ENCODE data around the gene RANBP3. TPM values are rescaled to one million over a fixed set of nuclear protein-coding genes. Genes with fewer than 3 reads are reported as not detected.

The RANBP3 gene
- total RNA-seq, 2 donors from 2014 or later = 77.4 to 81.4 TPM

- no peaks in the 10 kb centered on the region for H3K27me3 ChIP-seq (ENCODE audit: control insufficient read depth, insufficient read depth, low read length, poor library complexity, severe bottlenecking)
- DNase-seq = no peak
- no peak overlapping the region for H3K9ac ChIP-seq (ENCODE audit: extremely low read depth, low read length, poor library complexity, severe bottlenecking)
- Mint-ChIP-seq H3K9me3 (no peaks in the 10 kb centered on the region), H3K4me1 (no peaks in the 10 kb centered on the region), H3K4me3 (no peak overlapping the region), H3K27me3 (ENCODE audit: insufficient read depth) (no peaks in the 10 kb centered on the region), H3K36me3 (ENCODE audit: low read depth) (peaks cover 75% of the 10 kb centered on the region), H3K27ac (no peak overlapping the region)
- 90 to 94% methylated on average over 3 to 5 of the region's 5 CpGs for WGBS, 2 experiments (ENCODE audit: insufficient coverage in 1 of 2, insufficient read length in 1 of 2)
- H3K4me1 ChIP-seq (ENCODE audit: control insufficient read depth, insufficient read depth, low read length) = no peaks in the 10 kb centered on the region
- H3K9me3 ChIP-seq (ENCODE audit: control insufficient read depth, low read length) = no peaks in the 10 kb centered on the region
- H3K4me3 ChIP-seq (ENCODE audit: low read length) = no peak overlapping the region
- H3K36me3 ChIP-seq (ENCODE audit: control insufficient read depth, insufficient read depth, low read length) = peaks cover 59% of the 10 kb centered on the region
- H3K27ac ChIP-seq (ENCODE audit: low read depth, low read length) = no peak overlapping the region
- TF ChIP-seq CTCF (conservative IDR thresholded peaks at IDR 0.05) = no peak
These were observed 43.9 kb downstream of the RANBP3 start for GRCh38 chr19:5934069-5934401.

GRCh38 chr19:5933391-5934068 is 44.4 kb downstream of the RANBP3 start:
- peaks cover 60% of the 10 kb centered on the region for H3K36me3 ChIP-seq (ENCODE audit: control insufficient read depth, insufficient read depth, low read length)
- Mint-ChIP-seq H3K4me1 (no peaks in the 10 kb centered on the region), H3K27me3 (ENCODE audit: insufficient read depth) (no peaks in the 10 kb centered on the region), H3K4me3 (no peak overlapping the region), H3K27ac (peak overlapping the region; percentile 81), H3K9me3 (no peaks in the 10 kb centered on the region), H3K36me3 (ENCODE audit: low read depth) (peaks cover 79% of the 10 kb centered on the region)
- no peak for TF ChIP-seq CTCF (conservative IDR thresholded peaks at IDR 0.05)
- no peaks in the 10 kb centered on the region for H3K9me3 ChIP-seq (ENCODE audit: control insufficient read depth, low read length)
- H3K4me1 ChIP-seq (ENCODE audit: control insufficient read depth, insufficient read depth, low read length) = no peaks in the 10 kb centered on the region
- WGBS, 2 experiments (ENCODE audit: insufficient coverage in 1 of 2, insufficient read length in 1 of 2) = 94 to 96% methylated on average over 12 to 20 of the region's 20 CpGs
- H3K9ac ChIP-seq (ENCODE audit: extremely low read depth, low read length, poor library complexity, severe bottlenecking) = no peak overlapping the region
- no peak for DNase-seq
- H3K27me3 ChIP-seq (ENCODE audit: control insufficient read depth, insufficient read depth, low read length, poor library complexity, severe bottlenecking) = no peaks in the 10 kb centered on the region
- H3K27ac ChIP-seq (ENCODE audit: low read depth, low read length) = no peak overlapping the region
- H3K4me3 ChIP-seq (ENCODE audit: low read length) = no peak overlapping the region

GRCh38 chr19:5932609-5933262 is 45.2 kb downstream of the RANBP3 start:
- Histone ChIP-seq H3K9ac (ENCODE audit: extremely low read depth, low read length, poor library complexity, severe bottlenecking) (no peak overlapping the region), H3K4me3 (ENCODE audit: low read length) (no peak overlapping the region), H3K4me1 (ENCODE audit: control insufficient read depth, insufficient read depth, low read length) (no peaks in the 10 kb centered on the region), H3K9me3 (ENCODE audit: control insufficient read depth, low read length) (no peaks in the 10 kb centered on the region), H3K27me3 (ENCODE audit: control insufficient read depth, insufficient read depth, low read length, poor library complexity, severe bottlenecking) (no peaks in the 10 kb centered on the region), H3K36me3 (ENCODE audit: control insufficient read depth, insufficient read depth, low read length) (peaks cover 68% of the 10 kb centered on the region), H3K27ac (ENCODE audit: low read depth, low read length) (peak overlapping the region; percentile 49)
- DNase-seq = no peak
- H3K36me3 Mint-ChIP-seq (ENCODE audit: low read depth) = peaks cover 80% of the 10 kb centered on the region
- WGBS, 2 experiments (ENCODE audit: insufficient coverage in 1 of 2, insufficient read length in 1 of 2) = 93 to 94% methylated on average over 20 to 21 of the region's 21 CpGs
- no peaks in the 10 kb centered on the region for H3K4me1 Mint-ChIP-seq
- H3K27ac Mint-ChIP-seq = no peak overlapping the region
- no peaks in the 10 kb centered on the region for H3K9me3 Mint-ChIP-seq
- no peaks in the 10 kb centered on the region for H3K27me3 Mint-ChIP-seq (ENCODE audit: insufficient read depth)
- no peak overlapping the region for H3K4me3 Mint-ChIP-seq
- no peak for TF ChIP-seq CTCF (conservative IDR thresholded peaks at IDR 0.05)

Data from endodermal cell (in vitro differentiated cells).